Embryonic facial prominence (tissue), 1 donor: ENCODE data around the gene ACLY.
"Not testable (repeated sequence)": the region's sequence is repeated elsewhere in the genome, so short reads cannot be mapped to it uniquely, and the experiment has no call there.

ENCODE experiments used
- DNase-seq: peaks from one replicate; pipeline ENCODE4 v3.0.0-alpha.2; 2016; ENCODE audit errors: extremely low spot score

Gene ACLY

DNA sequence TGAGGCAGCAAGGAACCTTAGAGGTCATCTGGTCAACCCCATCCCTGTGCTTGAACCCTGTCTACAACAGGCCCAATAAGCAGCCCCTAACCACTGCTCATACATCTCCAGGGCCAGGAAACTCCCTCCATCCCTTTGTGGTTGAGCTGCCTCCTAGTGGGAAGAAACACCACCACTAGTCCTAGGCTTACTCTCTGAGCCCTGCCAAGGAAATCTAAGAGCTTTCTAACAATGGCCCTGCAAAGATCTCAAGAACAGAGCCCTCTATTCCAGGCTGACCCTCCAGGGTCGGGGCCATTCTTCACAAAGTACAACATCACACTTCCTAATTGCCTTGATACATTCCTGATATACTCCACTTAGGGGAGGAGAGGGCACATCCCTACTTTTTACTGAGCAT is 5.8 kb downstream of the ACLY start:
- DNase-seq = no peak

DNA sequence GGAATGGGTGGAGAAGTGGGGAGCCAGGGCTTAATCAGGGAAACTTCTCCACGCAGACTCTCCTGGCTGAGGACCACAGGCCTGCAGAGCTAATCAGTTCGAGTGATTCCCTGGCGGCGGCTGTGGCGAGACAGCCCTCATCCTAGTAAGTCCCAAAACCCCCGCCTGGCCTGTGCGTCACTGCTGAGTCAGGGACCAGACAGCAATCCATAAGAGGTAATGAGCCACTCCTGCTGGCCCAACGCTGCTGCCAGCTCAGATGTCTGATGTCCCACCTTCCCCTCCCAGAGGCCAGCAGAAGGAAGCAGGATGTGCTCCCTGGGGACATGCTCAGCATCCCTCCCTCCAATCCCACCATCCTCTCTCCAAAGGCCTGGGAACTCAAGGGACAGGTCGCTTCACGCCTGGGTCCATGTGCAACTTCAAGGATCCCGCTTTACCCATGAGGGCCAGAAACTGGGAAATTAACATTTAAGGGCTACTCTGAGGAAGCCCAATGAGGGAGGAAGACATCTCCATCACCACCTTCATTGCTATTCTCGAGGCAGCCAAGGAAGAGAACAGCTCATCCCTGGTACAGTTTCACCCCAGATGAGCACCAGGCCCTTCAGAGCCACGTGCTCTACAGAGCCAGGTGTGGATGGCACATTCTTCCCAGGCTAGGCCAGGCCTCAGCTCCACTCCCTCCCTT is 7.9 kb downstream of the ACLY start:
- no peak for DNase-seq

DNA sequence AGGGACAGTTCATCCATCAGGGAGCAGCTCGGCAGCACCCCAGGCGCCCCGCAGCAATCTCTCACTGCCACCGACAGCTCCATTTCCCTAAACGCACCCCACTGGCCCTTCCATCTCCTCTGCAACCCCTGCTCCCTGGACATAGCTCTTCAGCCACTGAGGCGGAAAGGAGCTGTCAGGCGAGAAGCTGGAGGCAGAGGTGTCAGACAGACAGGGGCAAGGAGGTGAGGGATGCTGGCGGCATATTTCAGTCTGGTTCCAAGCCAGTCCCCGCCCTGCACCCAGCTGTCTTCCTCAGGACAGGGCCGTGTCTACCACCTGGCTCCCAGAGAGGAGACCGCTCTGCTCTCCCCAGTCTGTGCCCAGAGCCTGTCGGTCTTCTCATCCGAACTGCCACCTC is 9.7 kb downstream of the ACLY start:
- no peak for DNase-seq

DNA sequence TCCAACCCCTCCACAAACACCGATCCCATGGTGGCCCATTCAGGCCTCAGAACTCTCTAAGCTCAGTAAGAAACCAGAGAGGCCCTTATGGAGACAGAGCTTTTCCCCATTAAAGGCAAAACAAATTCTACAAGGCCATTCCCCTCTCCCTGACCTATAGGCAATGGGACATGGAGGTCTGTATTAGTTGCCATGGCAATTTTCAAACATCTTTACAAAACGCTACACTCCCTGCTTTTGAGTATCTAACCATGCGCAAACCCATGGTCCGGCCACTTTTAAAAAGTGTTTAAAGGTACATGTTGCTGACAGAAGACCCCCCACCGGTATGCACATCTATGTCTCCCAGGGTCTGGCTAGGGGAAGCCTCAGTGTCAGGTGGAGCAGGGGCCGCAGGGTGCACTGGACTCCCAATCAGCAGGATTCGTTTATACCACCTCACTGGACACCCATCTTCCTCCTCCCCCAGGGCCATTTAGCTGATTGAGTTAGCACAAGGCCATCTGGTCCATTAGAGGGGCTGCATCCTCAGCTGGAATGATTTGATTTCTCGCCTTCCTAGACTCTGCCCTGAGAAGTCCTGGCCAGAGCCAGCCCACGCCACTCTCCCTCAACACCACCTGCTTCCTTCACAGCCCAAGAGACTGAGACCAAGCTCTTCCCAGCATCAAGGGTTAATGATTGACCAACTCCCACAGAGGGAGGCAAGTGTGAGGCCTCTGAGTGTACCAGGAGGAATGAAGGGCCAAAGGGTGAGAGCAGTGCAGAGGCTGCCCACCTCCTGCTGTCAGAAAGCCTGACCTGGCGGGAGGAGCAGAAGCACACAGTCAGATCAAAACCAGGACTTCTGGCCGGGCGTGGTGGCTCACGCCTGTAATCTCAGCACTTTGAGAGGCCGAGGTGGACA is 10.9 kb downstream of the ACLY start:
- DNase-seq = no peak

DNA sequence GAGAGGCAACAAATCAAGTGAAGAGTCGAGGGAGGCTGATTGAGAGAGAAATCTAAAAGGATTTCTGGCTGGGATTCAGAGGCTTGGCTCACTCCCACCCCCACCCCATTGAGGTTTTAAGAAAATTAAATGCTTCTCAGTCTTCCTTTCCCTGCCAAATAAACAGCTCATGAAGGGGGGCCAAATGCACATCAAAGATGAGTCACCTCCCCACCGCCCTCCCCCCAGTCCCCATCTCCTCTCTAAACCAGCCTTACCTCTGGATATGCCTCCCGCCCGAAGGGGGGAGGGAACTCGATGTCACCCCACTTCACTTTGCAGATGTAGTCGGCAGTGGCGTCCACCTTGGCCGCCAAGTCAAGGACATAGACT is 11.6 kb downstream of the ACLY start:
- no peak for DNase-seq

DNA sequence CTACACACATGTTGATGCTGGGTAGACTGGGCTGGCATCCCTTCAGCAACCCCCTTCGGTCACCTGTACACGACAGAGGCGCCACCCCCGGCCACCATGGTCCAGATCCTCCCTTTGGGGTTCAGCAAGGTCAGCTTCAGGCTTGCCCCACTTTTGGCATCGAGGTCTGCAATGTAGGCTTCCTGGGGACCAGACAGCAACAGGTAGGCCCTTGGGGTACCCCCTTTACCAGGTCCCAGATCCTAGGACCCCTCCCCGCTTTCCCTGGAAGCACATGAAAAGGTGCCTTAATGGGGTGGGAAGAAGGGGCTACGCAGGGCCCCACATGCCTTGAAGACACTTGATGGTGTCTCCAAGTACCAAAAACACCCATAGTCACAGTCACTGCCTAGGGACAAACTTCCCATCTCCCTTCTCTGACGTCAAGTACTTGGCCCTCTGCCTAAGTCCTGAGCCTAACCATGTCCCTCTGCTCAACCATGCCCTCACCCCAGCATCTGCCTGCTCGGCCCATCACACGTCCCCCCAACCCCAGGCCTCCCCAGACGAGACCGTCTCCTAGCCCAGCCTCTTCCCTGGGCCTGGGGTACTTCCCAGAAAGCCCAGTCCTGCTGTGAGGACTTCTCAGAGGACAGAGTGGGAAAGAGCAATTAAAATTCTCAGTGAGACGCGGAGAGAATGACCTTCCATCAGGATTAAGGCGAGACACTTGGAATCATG is 12.1 kb downstream of the ACLY start:
- DNase-seq = no peak

DNA sequence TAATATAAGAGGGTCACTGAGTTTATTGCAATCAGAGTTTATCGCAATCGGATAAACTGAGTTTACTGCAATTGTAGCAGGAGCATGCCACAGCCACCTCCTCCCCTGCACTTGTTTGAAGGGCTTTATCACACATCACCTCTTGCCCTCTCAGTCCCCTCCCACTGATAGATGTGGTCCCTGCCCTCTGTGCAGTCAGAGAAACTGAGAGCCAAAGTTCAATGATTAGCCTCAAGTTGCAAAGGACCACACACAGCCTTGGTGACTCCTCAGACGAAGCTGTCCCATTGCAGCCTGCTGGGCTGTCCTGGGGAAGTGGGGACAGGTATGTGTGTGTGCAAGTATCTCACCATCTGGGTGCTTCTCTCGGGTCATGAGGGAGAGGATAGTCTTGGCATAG is 13.6 kb downstream of the ACLY start:
- no peak for DNase-seq

DNA sequence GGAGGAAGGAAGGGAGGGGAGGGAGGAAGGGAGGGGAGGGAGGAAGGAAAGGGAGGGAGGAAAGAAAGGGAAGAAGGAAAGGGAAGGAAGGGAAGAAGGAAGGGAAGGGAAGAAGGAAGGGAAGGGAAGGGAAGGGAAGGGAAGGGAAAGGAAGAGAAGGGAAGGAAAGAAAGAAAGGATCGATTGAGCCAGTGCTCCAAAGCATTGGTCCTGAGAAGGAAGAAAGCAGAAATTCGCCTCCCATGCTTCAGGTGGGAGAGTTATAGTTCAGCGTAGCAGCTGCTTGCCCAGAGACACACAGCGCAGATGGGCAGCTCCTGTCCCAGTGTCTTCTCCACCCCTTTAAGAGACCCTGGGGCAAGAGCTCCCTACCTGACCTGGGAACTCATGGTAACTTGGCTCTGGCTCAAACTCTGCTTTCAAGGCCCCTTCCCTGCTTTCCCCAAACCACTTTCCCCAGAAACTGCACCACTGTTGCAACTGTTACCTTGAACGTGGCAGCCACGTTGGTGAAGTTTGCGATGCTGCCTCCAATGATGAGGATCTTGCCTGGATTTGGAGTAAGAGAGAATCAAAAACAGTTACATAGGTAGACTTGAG is 14.4 kb downstream of the ACLY start:
- no peak for DNase-seq

DNA sequence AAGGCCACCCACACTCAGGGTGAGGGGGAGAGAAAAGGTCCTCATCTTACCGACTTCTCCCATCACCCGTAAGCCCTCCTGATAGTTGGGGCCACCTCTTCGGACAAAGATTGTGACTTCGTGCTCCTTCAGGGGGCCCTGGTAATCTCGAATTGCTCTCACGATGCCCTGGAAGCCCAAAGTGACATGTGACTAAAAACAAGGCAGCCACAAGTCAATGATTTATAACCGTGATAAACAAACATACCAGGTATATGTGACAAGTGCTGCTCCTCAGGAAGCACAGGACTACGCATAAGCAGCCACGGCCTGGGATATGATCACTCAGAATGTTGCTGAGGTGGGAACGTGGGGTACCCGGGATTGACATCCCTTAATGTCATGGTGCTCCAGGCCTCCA is 17.1 kb downstream of the ACLY start:
- no peak for DNase-seq

DNA sequence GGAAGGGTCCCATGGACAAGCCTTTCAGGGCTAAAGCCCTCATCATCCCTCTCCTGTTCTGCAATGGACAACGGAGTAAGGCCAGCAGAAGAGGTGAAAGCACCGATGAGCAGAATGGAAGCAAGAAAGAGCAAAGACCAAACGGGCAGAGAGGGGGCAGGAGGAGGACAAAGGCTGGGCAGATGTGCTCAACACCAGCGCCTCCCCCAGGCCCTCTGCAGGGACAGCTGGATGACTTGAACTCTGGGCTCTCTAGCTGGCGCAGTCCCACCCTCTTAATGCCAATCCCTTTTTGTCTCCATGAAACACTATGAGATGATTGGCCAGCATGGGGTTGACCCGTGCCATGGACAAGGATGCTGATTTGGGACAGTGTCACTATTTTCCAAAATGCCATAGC is 22.0 kb downstream of the ACLY start:
- DNase-seq = no peak

DNA sequence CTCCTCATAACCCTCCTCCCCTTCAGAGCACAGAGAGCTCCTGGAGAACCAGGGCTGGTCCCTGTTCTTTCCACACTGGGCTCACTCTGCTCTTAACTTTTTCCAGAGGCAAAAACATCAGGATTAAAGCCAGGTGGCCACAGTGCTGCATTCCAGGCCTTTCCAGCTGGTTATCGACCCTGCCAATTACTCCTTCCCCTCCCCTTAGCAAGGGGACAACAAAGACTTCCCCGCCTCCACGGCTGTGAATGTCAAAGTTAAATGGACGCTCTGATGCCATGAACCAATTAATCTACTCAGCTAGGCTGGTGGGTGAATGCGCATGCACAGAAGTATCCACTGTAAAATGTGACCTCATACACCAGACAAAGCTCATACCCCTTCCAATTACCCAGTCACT is 23.1 kb downstream of the ACLY start:
- no peak for DNase-seq

DNA sequence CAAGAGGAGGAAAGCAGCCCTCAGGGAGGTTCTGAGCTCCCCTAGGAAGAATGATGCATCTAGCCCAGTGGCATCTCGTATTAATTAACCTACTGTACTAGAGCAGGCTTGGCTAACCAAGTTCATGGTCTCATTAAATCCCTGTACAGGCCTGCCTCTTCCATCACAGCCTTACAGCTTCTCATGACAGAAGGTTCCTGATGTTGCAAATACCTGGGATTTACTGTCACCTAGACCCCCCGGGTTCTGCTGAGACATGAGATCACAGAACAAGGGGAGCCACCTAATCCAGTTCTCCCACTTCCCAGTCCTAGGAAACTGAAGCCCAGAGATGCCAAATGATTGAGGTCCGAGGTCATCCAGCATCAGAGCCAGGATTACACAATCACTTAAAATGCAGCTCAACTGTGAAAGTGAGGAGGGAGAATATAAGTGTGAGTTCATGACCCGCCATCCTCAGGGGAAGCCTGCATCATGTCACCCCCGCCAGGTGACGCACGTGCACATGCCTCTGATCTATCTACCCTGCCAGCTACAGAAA is 23.9 kb downstream of the ACLY start:
- no peak for DNase-seq

DNA sequence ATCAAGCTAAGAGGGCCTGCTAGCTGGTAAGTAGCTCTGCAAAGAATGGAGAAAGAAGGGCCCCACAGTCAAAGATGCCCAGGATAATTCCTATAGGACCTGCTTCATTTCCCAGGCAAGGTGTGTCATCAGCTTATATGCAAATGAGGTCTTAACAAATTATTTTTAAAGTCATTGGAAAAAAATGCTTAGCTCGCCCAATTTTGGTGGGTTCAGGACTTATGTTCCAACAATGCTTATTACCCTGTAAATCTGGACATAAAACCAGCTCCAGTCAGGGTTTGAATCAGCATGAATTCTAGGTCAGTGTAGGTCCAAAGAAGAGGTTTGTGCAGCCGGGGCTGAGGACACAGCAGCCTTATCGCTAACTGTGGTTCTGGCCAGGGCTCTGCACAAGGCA is 25.4 kb downstream of the ACLY start:
- DNase-seq = no peak

DNA sequence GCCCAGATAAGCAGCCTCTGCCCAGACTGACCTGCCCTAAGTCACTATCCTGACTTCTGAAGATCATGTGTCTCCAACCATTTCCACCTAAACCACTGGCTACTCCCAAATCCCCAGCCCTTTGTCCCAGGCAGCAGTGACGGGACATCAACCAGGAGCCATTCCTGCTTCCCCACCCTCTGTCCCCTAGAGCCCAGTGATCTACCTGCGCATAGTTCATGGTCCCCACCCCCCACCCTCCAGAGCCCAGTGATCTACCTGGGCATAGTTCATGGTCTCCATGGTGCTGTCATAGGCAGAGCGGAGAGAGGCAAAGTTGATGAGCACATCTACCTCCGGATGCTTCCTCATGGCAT is 26.8 kb downstream of the ACLY start:
- no peak for DNase-seq

DNA sequence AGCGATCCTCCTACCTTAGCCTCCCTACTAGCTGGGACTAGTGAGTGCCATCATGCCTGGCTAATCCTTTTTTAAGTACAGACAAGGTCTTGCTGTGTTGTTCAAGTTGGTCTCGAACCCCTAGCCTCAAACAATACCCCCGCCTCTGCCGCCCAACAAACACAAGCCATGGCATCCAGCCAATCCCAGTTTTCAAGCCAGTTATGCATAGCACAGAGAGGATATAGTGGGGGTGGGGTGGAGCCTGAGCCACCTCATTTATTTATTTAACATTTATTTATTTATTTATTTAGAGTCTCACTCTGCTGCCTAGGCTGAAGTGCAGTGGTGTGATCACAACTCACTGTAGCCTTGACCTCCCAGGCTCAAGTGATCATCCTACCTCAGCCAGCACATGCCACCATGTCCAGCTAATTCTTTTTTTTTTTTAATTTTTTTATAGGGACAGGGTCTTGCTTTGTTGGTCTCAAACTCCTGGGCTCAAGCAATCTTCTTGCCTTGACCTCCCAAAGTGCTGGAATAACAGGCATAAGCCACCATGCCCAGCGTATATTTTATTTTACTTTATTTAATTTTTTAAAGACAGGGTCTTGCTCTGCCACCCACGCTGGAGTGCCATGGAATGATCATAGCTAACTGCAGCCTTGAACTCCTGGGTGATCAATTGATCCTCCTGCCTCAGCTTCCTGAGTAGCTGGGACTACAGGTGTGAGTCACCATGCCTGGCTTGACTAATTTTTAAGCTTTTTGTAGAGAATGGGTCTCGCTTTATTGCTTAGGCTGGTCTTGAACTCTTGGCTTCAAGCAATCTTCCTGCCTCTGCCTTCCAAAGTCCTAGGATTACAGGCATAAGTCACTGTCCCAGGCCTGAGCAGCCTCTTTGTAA is 27.4 kb downstream of the ACLY start:
- no peak for DNase-seq

DNA sequence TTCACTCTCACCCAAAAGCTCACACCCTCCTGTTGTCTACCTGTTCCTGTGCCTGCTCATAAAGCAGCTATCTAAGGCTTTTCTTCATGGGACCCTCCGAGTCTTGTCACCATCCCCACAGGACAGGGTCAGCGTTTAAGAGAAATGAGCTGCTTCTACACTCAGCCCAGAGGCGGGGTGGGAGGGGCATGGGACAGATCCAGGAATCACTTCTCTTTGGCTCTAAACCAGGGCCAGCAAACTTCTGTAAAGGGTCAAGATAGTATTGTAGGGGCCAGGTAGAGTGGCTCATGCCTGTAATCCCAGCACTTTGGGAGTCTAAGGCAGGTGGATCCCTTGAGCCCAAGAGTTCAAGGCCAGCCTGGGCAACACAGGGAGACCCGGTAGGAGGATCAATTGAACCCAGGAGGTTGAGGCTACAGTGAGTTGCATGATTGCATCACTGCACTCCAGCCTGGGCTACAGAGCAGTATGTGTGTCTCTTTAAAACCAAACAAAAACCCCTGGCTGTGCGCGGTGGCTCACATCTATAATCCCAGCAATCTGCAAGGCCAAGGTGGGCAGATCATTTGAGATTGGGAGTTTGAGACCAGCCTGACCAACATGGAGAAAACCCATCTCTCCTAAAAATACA is 30.3 kb downstream of the ACLY start:
- no peak for DNase-seq

DNA sequence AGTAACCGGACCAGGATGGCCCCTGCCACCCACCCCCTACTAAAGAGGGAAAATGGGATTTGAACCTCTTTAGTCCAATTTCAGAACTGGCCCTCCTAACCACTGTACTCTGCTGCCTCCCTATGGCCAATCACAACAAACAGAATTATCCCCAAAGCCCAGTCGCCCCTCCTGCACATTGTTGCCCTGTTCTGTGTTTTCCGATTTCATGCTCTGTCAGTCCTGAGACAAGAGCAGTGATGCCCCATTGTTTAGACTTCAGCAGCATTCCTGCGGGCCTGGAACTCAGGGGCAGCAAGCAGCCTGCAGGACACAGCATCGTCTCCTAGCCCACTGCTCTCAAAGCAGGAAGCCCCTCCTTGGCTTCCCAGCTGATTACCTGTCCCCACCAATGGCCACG is 33.0 kb downstream of the ACLY start:
- no peak for DNase-seq

DNA sequence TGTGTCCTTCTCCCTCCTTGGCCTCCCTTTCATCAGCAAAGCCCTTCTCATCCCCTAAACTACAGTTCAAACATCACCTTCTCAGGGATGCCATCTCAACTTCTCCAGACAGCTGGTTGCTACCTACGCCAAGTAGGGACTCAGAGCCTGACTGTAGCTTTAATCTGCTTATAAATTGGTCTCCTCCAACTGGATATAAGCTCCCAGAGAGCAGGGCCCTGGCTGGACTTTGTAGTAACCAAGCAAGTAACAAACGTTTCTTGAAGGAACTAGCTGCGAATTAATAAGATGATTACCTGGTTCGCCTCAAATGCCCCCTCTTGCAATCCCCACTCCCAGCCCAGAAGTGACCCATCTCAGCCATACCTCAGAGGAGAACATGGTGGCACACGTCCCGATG is 36.0 kb downstream of the ACLY start:
- no peak for DNase-seq

DNA sequence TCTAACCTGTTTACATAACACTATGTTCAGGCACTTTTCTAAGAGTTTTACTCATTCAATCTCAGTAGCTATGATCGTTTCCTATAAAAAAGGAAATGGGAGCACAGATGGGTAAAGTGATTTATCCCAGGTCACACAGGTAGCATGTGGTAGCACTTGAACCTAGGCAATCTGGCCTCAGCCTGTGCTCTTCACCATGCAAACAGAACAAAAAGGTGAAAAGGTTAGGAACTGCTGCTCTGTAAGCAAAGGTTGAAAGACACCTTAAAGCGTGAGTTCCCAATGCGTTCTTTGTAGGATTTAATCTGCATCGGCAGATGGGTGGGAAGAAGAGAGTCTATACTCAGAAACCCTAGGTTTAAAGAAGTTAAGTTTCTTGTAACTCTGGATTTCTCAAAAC is 38.6 kb downstream of the ACLY start:
- DNase-seq = no peak

DNA sequence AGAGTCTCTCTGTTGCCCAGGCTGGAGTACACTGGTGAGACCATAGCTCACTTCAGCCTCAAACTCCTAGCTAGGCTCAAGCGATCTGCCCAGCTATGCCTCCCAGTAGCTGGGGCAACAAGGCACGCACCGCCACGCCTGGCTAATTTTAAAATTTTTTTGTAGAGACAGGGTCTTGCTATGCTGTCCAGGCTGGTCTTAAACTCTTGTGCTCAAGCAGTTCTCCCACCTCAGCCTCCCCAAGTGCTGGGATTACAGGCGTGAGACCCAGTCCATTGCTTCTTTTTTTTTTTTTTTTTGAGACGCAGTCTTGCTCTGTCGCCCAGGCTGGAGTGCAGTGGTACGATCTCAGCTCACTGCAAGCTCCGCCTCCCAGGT is 44.5 kb downstream of the ACLY start:
- DNase-seq = not testable (repeated sequence)
